NCI-H2196 treated with DMSO at 0.1 percent for 48 hours (cell line): ENCODE data around the gene KRTAP9-8.
"Not testable (repeated sequence)": the region's sequence is repeated elsewhere in the genome, so short reads cannot be mapped to it uniquely, and the experiment has no call there.

Experiments used
- DNase-seq: peaks from one replicate; lab custom pipeline; 2025; ENCODE audit not compliant: unreplicated experiment; lab: John Stamatoyannopoulos, UW

Gene KRTAP9-8

GRCh38 chr17:41237949-41238437 is at the start of gene KRTAP9-8:
Gene KRTAP9-8 (plus strand): TSS chr17:41237999. CDS start chr17:41238052, 53 bp downstream.
- DNase-seq = not testable (repeated sequence)

- DNase-seq = not testable (repeated sequence)
Observed at GRCh38 chr17:41189837-41190318, 47.9 kb upstream of the KRTAP9-8 start, which contains the start of gene KRTAP9-1. Gene KRTAP9-1 (plus strand): TSS chr17:41189887. CDS start chr17:41189887, 0 bp downstream.

- no peak for DNase-seq
Observed at GRCh38 chr17:41190328-41190727, 47.5 kb upstream of the KRTAP9-8 start.

- no peak for DNase-seq
Observed at GRCh38 chr17:41196068-41196467, 41.7 kb upstream of the KRTAP9-8 start.

- DNase-seq = no peak
Observed at GRCh38 chr17:41199421-41200078, 38.2 kb upstream of the KRTAP9-8 start.

GRCh38 chr17:41211845-41212466 is 25.8 kb upstream of the KRTAP9-8 start:
- DNase-seq = peak; percentile 58

- DNase-seq = peak; percentile 40
Observed at GRCh38 chr17:41212524-41213169, 25.2 kb upstream of the KRTAP9-8 start.

- no peak for DNase-seq
Observed at GRCh38 chr17:41215681-41216080, 22.1 kb upstream of the KRTAP9-8 start.

GRCh38 chr17:41223821-41224220 is 14.0 kb upstream of the KRTAP9-8 start:
- DNase-seq = no peak

- DNase-seq = no peak
Observed at GRCh38 chr17:41226051-41226450, 11.7 kb upstream of the KRTAP9-8 start.

- not testable (repeated sequence) for DNase-seq
Observed at GRCh38 chr17:41226598-41227095, 11.2 kb upstream of the KRTAP9-8 start, which contains the start of gene KRTAP9-2. Gene KRTAP9-2 (plus strand): TSS chr17:41226648. CDS start chr17:41226655, 7 bp downstream.

GRCh38 chr17:41230094-41230493 is 7.7 kb upstream of the KRTAP9-8 start:
- no peak for DNase-seq

GRCh38 chr17:41231731-41232130 is 6.1 kb upstream of the KRTAP9-8 start:
- no peak for DNase-seq

- DNase-seq = not testable (repeated sequence)
Observed at GRCh38 chr17:41232399-41233105, 5.2 kb upstream of the KRTAP9-8 start, which contains the start of gene KRTAP9-3. Gene KRTAP9-3 (plus strand): TSS chr17:41232449. CDS start chr17:41232502, 53 bp downstream.

GRCh38 chr17:41237116-41237515 is 683 bp upstream of the KRTAP9-8 start:
- not testable (repeated sequence) for DNase-seq

GRCh38 chr17:41246995-41247787 is 9.4 kb downstream of the KRTAP9-8 start:
- not testable (repeated sequence) for DNase-seq

- not testable (repeated sequence) for DNase-seq
Observed at GRCh38 chr17:41249637-41250240, 11.9 kb downstream of the KRTAP9-8 start, which contains the start of gene KRTAP9-4. Gene KRTAP9-4 (plus strand): TSS chr17:41249687. CDS start chr17:41249721, 34 bp downstream.

GRCh38 chr17:41251261-41251660 is 13.5 kb downstream of the KRTAP9-8 start:
- DNase-seq = no peak

GRCh38 chr17:41254861-41255260 is 17.1 kb downstream of the KRTAP9-8 start:
- DNase-seq = no peak
